Natural killer cell (primary cell): Measurements from ENCODE around the gene CBX7. TPM values are rescaled to one million over a fixed set of nuclear protein-coding genes. Genes with fewer than 3 reads are reported as not detected.

Experiments used
- ATAC-seq, 3 donors: fragments of 150-1000 bp in 2 of 3; fragments of 200-7000 bp in 1 of 3; cut with Tn5 transposase; 1 replicate in 1 of 3; 2 replicates in 2 of 3; pipeline ENCODE4 v1.10.0; 2021; ENCODE audit warnings: mild to moderate bottlenecking in 2 of 3, moderate library complexity in 2 of 3
- DNase-seq, 2 donors: peaks; one replicate each; pipeline versions ENCODE4 v3.0.0 to v3.0.0-alpha.2; 2013 to 2021; ENCODE audit warnings: mixed read lengths in 1 of 2
- H3K27ac ChIP-seq: one replicate; pipeline ENCODE4 v1.5.1; 2013; ENCODE audit warnings: mild to moderate bottlenecking, low read length
- H3K27me3 ChIP-seq: one replicate; pipeline ENCODE4 v1.6.1; 2013; ENCODE audit warnings: low read length; ENCODE audit not compliant: control insufficient read depth, insufficient read depth
- H3K36me3 ChIP-seq: one replicate; pipeline ENCODE4 v1.6.1; 2013; ENCODE audit warnings: low read length; ENCODE audit not compliant: control insufficient read depth, insufficient read depth
- H3K4me1 ChIP-seq: one replicate; pipeline ENCODE4 v1.6.1; 2013; ENCODE audit warnings: low read length; ENCODE audit not compliant: control insufficient read depth, insufficient read depth
- H3K4me3 ChIP-seq: one replicate; pipeline ENCODE4 v1.5.1; 2013; ENCODE audit warnings: low read length
- H3K9me3 ChIP-seq: one replicate; pipeline ENCODE4 v1.6.1; 2013; ENCODE audit warnings: low read length; ENCODE audit not compliant: control insufficient read depth, insufficient read depth
- H3K27ac Mint-ChIP-seq, 2 donors: one replicate each; pipeline ENCODE4 v1.8.0; 2022; ENCODE audit warnings: mild to moderate bottlenecking in 2 of 2, mixed read lengths in 2 of 2, moderate library complexity in 1 of 2
- H3K27me3 Mint-ChIP-seq, 2 donors: one replicate each; pipeline ENCODE4 v1.8.0; 2022; ENCODE audit warnings: low read depth in 2 of 2, mixed read lengths in 2 of 2
- H3K36me3 Mint-ChIP-seq: one replicate; pipeline ENCODE4 v1.8.0; 2022; ENCODE audit warnings: mixed read lengths
- H3K4me1 Mint-ChIP-seq, 2 donors: one replicate each; pipeline ENCODE4 v1.8.0; 2022; ENCODE audit warnings: mixed read lengths in 2 of 2
- H3K4me3 Mint-ChIP-seq: one replicate; pipeline ENCODE4 v1.8.0; 2022; ENCODE audit warnings: mild to moderate bottlenecking, moderate library complexity, mixed read lengths
- H3K9me3 Mint-ChIP-seq, 2 donors: one replicate each; pipeline ENCODE4 v1.8.0; 2022; ENCODE audit warnings: mixed read lengths in 2 of 2
- WGBS: methylation state at CpG from one replicate; pipeline ENCODE4 v1.1.7; 2013; ENCODE audit warnings: missing lambda C conversion rate; ENCODE audit not compliant: insufficient coverage; 5-methylcytosine and 5-hydroxymethylcytosine counted together
- intact Hi-C: fragments of 100-400 bp; cut with micrococcal nuclease; formaldehyde crosslinking; loops from one replicate; pipeline ENCODE4 v1.14.2; 2022
- total RNA-seq, 4 donors: library from RNA; stranded (reverse); fragments of 120-200 nt in 1 of 4; gene quantifications; one replicate each; pipeline versions ENCODE4 v1.2.3 to v1.2.4, GENCODE V29; 2013 to 2022
- TF ChIP-seq, protein P1 (sequence below): fragments of 200-600 bp; IDR thresholded peaks from one replicate; pipeline ENCODE4 v1.8.0; 2022; ENCODE audit warnings: antibody characterized with exemption

The CBX7 gene
- total RNA-seq, 3 donors from 2014 or later (not counting 1 experiment from before 2014, with no cell fraction given), result 49.6 to 52.9 (median 50.0) TPM

DNA sequence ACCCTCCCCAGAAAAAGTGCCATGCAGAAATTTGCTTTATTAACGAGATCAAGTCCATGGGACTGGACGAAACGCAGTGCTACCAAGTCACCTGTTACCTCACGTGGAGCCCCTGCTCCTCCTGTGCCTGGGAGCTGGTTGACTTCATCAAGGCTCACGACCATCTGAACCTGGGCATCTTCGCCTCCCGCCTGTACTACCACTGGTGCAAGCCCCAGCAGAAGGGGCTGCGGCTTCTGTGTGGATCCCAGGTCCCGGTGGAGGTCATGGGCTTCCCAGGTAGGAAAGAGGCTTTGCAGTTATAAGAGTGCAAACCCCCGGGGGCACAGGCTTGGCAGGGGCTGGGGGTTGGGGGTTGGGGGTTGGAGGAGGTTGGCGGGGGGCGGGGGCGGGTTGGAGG is 51.3 kb downstream of the CBX7 start:
- no peaks in the 10 kb centered on the region for H3K27me3 ChIP-seq
- H3K27me3 Mint-ChIP-seq, result no peaks in the 10 kb centered on the region
- H3K9me3 Mint-ChIP-seq, result no peaks in the 10 kb centered on the region
- H3K4me3 Mint-ChIP-seq, result no peak overlapping the region
- ATAC-seq (no peak), DNase-seq (peak in 1 of 2 donors; percentile 6)
- peaks cover 32 to 40% of the 10 kb centered on the region in 2 donors for H3K4me1 Mint-ChIP-seq
- over 99% methylated on average over 9 of the region's 13 CpGs for WGBS
- H3K36me3 Mint-ChIP-seq, result no peaks in the 10 kb centered on the region
- no peak overlapping the region for H3K27ac ChIP-seq
- no peaks in the 10 kb centered on the region for H3K9me3 ChIP-seq
- no peak overlapping the region for H3K4me3 ChIP-seq
- H3K4me1 ChIP-seq, result peaks cover 46% of the 10 kb centered on the region
- intact Hi-C loops, result no loop called here
- no peaks in the 10 kb centered on the region for H3K36me3 ChIP-seq
- TF ChIP-seq, protein P1, sequence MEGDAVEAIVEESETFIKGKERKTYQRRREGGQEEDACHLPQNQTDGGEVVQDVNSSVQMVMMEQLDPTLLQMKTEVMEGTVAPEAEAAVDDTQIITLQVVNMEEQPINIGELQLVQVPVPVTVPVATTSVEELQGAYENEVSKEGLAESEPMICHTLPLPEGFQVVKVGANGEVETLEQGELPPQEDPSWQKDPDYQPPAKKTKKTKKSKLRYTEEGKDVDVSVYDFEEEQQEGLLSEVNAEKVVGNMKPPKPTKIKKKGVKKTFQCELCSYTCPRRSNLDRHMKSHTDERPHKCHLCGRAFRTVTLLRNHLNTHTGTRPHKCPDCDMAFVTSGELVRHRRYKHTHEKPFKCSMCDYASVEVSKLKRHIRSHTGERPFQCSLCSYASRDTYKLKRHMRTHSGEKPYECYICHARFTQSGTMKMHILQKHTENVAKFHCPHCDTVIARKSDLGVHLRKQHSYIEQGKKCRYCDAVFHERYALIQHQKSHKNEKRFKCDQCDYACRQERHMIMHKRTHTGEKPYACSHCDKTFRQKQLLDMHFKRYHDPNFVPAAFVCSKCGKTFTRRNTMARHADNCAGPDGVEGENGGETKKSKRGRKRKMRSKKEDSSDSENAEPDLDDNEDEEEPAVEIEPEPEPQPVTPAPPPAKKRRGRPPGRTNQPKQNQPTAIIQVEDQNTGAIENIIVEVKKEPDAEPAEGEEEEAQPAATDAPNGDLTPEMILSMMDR, result no peak
- peak overlapping the region in 1 of 2 donors; percentile 98 for H3K27ac Mint-ChIP-seq

DNA sequence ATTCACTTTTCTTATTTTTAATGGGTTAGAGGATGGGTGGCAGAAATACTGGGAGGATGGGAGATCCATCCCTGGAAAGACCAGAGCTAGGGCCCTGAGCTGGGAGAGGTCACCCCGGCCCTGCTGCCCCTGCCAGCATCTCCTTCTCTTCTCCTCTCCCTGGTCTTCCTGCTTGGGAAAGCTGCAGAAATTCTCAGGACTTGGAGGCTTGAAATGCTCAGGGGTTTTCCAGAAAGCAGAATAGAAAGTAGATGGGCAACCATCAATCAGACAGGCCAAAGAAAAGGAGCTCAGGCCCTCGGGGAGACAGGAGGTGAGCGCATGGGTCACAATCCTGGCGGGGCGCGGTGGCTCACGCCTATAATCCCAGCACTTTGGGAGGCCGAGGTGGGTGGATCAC is 53.9 kb downstream of the CBX7 start:
- H3K4me3 ChIP-seq, result no peak overlapping the region
- TF ChIP-seq, protein P1, result no peak
- H3K4me3 Mint-ChIP-seq, result peak overlapping the region; percentile 56
- H3K4me1 Mint-ChIP-seq, result peaks cover 53 to 61% of the 10 kb centered on the region in 2 donors
- H3K9me3 Mint-ChIP-seq, result no peaks in the 10 kb centered on the region
- peak overlapping the region; percentile 94 for H3K27ac ChIP-seq
- DNase-seq (peak in 1 of 2 donors; percentile 33), ATAC-seq (no peak)
- intact Hi-C loops, result no loop called here
- H3K36me3 Mint-ChIP-seq, result no peaks in the 10 kb centered on the region
- peaks cover 73% of the 10 kb centered on the region for H3K4me1 ChIP-seq
- no peaks in the 10 kb centered on the region for H3K27me3 Mint-ChIP-seq
- H3K36me3 ChIP-seq, result no peaks in the 10 kb centered on the region
- WGBS, result 79% methylated on average over 8 of the region's 8 CpGs
- H3K27ac Mint-ChIP-seq, result peak overlapping the region; percentile 98 to 99
- H3K9me3 ChIP-seq, result no peaks in the 10 kb centered on the region
- H3K27me3 ChIP-seq, result no peaks in the 10 kb centered on the region

DNA sequence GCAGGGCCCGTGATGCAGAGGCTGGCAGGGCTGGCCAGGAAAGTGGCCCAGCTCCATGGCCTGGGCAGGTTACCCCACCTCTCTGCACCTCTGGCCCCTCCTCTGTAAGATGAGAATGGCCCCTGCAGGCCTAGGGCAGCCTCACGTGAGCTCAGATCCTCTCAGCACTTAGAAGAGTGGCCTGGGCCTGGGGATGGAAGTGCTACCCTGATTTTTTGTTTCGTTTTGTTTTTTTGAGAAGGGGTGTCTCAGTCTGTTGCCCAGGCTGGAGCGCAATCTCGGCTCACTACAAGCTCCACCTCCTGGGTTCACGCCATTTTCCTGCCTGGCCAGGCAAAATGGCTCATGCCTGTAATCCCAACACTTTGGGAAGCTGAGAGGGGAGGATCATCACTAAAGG is 54.5 kb downstream of the CBX7 start:
- ATAC-seq (peak in 1 of 3 donors; percentile 7), DNase-seq (peak in 1 of 2 donors; percentile 50)
- intact Hi-C loops, result no loop called here
- WGBS, result 71% methylated on average over 5 of the region's 6 CpGs
- Histone ChIP-seq H3K4me1 (peaks cover 78% of the 10 kb centered on the region), H3K27ac (peak overlapping the region; percentile 94), H3K4me3 (no peak overlapping the region), H3K27me3 (no peaks in the 10 kb centered on the region), H3K9me3 (no peaks in the 10 kb centered on the region), H3K36me3 (no peaks in the 10 kb centered on the region)
- TF ChIP-seq, protein P1, result no peak
- Mint-ChIP-seq H3K27ac (peak overlapping the region; percentile 98 to 99), H3K9me3 (no peaks in the 10 kb centered on the region), H3K36me3 (no peaks in the 10 kb centered on the region), H3K4me1 (peaks cover 49 to 60% of the 10 kb centered on the region in 2 donors), H3K4me3 (peak overlapping the region; percentile 81), H3K27me3 (no peaks in the 10 kb centered on the region)
